ENCODE measurements around the gene NUP205.

NUP205 gene

GRCh38 chr7:135560631-135561030 lies 2.9 kb downstream of the NUP205 start:
- DNase-seq (ENCODE audit: extremely low read depth, low read depth) = no peak
- no peak for TF ChIP-seq CTCF (IDR thresholded peaks at IDR 0.05; ENCODE audit: low read depth, low read length)

- no peak for TF ChIP-seq CTCF (IDR thresholded peaks at IDR 0.05; ENCODE audit: low read depth, low read length)
- DNase-seq (ENCODE audit: extremely low read depth, low read depth) = no peak
Measured at GRCh38 chr7:135562720-135563119, 5.0 kb downstream of the NUP205 start.

GRCh38 chr7:135571834-135572233 lies 14.1 kb downstream of the NUP205 start:
- TF ChIP-seq CTCF (IDR thresholded peaks at IDR 0.05; ENCODE audit: low read depth, low read length) = no peak
- DNase-seq (ENCODE audit: extremely low read depth, low read depth) = no peak

GRCh38 chr7:135573541-135573940 lies 15.8 kb downstream of the NUP205 start:
- no peak for DNase-seq (ENCODE audit: extremely low read depth, low read depth)
- TF ChIP-seq CTCF (IDR thresholded peaks at IDR 0.05; ENCODE audit: low read depth, low read length) = no peak

GRCh38 chr7:135575296-135575695 lies 17.6 kb downstream of the NUP205 start:
- DNase-seq (ENCODE audit: extremely low read depth, low read depth) = no peak
- no peak for TF ChIP-seq CTCF (IDR thresholded peaks at IDR 0.05; ENCODE audit: low read depth, low read length)

GRCh38 chr7:135578569-135578968 lies 20.9 kb downstream of the NUP205 start:
- TF ChIP-seq CTCF (IDR thresholded peaks at IDR 0.05; ENCODE audit: low read depth, low read length) = no peak

GRCh38 chr7:135584362-135585353 lies 26.9 kb downstream of the NUP205 start:
- no peak for TF ChIP-seq CTCF (IDR thresholded peaks at IDR 0.05; ENCODE audit: low read depth, low read length)
- no peak for DNase-seq (ENCODE audit: extremely low read depth, low read depth)

More at GRCh38 chr7:135578569-135578968, 20.9 kb downstream of the NUP205 start:
- no peak for DNase-seq (ENCODE audit: extremely low read depth, low read depth)
